T-helper 1 cell treated with Interleukin-12 subunit alpha and Interleukin-12 subunit beta and Interleukin-4 antibody, amounts not matched to agents 30 μg/mL and 1 μg/mL, for 36 hours (primary cell): Measurements from ENCODE around the gene DYNLT2B.
A peak's percentile ranks its signal among the peaks of the same experiment; 100 is the strongest.
"Not testable (repeated sequence)": the region's sequence is repeated elsewhere in the genome, so short reads cannot be mapped to it uniquely, and the experiment has no call there.

Experiments used
- H3K27ac Mint-ChIP-seq: one replicate; pipeline ENCODE4 v1.8.0; 2021; ENCODE audit warnings: mild to moderate bottlenecking, mixed read lengths
- H3K27me3 Mint-ChIP-seq: one replicate; pipeline ENCODE4 v1.8.0; 2021; ENCODE audit warnings: low read depth, mixed read lengths
- H3K36me3 Mint-ChIP-seq: one replicate; pipeline ENCODE4 v1.8.0; 2021; ENCODE audit warnings: low read depth, mixed read lengths
- H3K4me1 Mint-ChIP-seq: one replicate; pipeline ENCODE4 v1.8.0; 2021; ENCODE audit warnings: low read depth, mixed read lengths
- H3K4me3 Mint-ChIP-seq: one replicate; pipeline ENCODE4 v1.8.0; 2021; ENCODE audit warnings: mild to moderate bottlenecking, moderate library complexity, mixed read lengths
- H3K9me3 Mint-ChIP-seq: one replicate; pipeline ENCODE4 v1.8.0; 2021; ENCODE audit warnings: mixed read lengths

The DYNLT2B gene

DNA sequence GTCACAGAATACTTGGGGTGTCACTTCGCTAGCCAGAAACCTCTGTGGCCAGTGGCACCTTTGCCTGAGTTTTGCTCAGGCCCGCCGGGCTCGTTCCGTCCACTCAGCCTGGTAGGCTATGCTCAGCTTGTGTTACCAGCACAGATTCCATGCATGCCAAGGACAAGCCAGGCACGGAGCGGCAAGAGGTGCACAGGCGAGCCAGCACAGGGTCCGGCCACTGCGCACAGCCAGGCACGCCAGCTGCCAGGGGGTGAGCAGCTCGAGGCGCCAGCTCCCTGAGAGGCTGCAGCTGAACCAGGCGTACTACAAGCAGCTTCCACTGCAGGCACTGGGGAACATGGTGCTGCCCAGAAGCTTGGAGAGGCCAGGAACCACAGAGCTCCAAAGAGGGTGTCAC lies 45.2 kb downstream of the DYNLT2B start:
- H3K27me3 Mint-ChIP-seq: no peaks in the 10 kb centered on the region
- peaks cover 43% of the 10 kb centered on the region for H3K36me3 Mint-ChIP-seq

DNA sequence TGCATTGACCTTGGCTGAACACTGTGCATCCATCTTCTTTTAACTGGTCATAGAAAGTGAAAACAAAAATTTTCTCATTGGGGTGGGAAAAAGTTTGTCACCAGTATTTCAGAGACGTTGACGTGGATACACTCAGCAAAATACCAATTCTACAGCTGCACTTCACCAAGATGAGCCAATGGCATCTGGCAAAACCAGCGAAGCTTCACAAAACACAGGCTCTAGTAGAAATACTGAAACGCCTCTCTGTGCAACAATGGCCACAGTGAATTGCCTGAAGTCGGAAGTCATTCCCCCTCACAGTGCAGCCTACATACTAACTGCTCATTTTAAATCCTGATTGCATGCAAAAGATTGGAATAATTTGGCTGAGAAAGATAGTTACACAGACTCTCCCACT lies 47.5 kb downstream of the DYNLT2B start:
- Mint-ChIP-seq H3K9me3 (no peaks in the 10 kb centered on the region), H3K27me3 (no peaks in the 10 kb centered on the region), H3K36me3 (peaks cover 39% of the 10 kb centered on the region), H3K4me3 (no peak overlapping the region), H3K27ac (peak overlapping the region; percentile 49), H3K4me1 (peaks cover 47% of the 10 kb centered on the region)

More for the DNA sequence above, 45.2 kb downstream of the DYNLT2B start:
- Mint-ChIP-seq H3K4me3 (peak overlapping the region; percentile 58), H3K27ac (peak overlapping the region; percentile 94), H3K9me3 (no peaks in the 10 kb centered on the region), H3K4me1 (peaks cover 49% of the 10 kb centered on the region)

DNA sequence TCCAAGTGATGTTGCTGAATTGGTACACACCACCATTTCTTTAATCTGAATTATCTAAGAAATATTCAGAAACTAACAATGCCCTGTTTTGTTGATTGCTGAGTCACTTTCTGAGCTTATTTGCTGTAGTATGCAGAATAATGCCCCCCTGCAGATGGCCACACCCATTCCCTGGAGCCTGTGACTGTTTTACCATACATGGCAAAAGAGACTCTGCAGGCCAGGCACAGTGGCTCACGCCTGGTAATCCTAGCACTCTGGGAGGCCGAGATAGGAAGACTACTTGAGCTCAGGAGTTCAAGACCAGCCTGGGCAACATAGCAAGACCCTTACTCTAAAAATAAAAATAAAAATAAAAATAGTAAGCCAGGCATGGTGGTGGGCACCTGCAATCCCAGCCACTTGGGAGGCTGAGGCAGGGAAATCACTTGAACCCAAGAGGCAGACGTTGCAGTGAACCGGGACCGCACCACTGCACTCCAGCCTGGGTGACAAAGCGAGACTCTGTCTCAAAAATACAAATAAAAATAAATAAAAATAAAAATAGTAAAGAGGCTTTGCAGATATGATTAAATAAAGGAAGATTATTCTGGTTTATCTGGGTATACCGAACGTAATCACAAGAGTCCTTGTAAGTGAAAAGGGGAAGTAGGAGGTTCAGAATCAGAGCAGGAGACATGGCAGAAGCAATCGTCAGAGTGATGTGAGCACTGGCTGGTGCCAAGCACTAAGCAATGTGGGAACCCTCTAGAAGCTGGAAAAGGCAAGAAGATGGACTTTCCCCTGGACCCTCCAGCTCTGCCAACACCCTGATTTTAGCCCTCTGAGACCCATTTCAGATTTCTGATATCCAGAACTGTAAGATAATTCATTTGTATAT lies 49.5 kb downstream of the DYNLT2B start:
- no peaks in the 10 kb centered on the region for H3K27me3 Mint-ChIP-seq
- no peak overlapping the region for H3K4me3 Mint-ChIP-seq
- H3K27ac Mint-ChIP-seq: peak overlapping the region; percentile 55
- H3K4me1 Mint-ChIP-seq: peaks cover 39% of the 10 kb centered on the region
- no peaks in the 10 kb centered on the region for H3K9me3 Mint-ChIP-seq
- peaks cover 38% of the 10 kb centered on the region for H3K36me3 Mint-ChIP-seq

DNA sequence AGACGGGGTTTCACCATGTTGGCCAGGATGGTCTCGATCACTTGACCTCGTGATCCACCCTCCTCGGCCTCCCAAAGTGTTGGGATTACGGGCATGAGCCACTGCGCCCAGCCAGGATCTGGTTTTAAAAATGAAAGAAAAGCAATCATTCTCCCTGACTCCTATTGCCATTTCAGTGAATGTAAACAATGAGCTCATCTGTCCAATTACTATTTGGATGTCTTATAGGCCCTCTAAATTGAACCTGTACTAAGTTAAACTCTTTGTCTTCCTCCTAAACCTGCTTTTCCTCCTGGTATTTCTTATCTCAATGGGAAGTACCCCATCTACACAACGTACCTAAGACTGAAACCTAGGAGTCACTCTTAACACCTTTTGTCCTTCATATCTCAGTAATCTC lies 54.2 kb downstream of the DYNLT2B start:
- peaks cover 30% of the 10 kb centered on the region for H3K36me3 Mint-ChIP-seq
- peaks cover 3% of the 10 kb centered on the region for H3K9me3 Mint-ChIP-seq
- H3K4me1 Mint-ChIP-seq: peaks cover 28% of the 10 kb centered on the region
- no peak overlapping the region for H3K27ac Mint-ChIP-seq
- no peaks in the 10 kb centered on the region for H3K27me3 Mint-ChIP-seq
- H3K4me3 Mint-ChIP-seq: no peak overlapping the region

DNA sequence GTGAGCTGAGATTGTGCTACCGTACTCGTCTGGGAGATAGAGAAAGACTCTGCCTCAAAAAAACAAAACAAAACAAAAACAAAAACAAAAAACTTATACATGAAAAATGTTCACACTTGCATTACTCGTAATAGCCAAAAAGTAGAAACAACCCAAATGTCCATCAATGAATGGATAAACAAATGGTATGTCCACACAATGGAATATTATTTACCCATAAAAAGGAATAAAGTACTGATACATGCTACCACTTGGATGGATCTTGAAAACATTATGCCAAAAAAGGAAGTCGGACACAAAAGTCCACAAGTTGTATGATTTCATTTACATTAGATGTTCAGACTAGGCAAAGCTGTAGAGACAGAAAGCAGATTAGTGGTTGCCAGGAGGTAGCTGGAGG lies 57.3 kb downstream of the DYNLT2B start:
- no peak overlapping the region for H3K27ac Mint-ChIP-seq
- H3K27me3 Mint-ChIP-seq: no peaks in the 10 kb centered on the region
- no peak overlapping the region for H3K4me3 Mint-ChIP-seq
- peaks cover 23% of the 10 kb centered on the region for H3K4me1 Mint-ChIP-seq
- peaks cover 3% of the 10 kb centered on the region for H3K9me3 Mint-ChIP-seq
- H3K36me3 Mint-ChIP-seq: peaks cover 33% of the 10 kb centered on the region

DNA sequence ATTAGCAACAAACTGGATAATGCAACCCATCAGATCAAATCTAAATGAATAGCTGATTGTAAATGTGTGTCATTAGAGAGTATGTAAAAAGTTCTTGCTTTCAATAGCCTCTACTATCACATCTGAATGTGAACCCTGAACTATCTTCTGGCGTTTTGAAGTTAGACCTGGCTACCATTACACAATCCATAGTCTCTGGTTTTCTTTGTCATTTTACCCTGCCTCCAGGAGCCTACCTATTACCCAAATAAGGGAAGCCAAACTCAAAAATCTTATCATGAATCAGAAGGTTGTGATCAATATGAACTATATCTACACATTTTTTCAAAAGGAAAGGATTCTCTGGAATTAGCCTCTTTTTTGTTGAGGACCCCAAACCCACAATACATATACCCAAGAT lies 62.3 kb downstream of the DYNLT2B start:
- Mint-ChIP-seq H3K4me3 (no peak overlapping the region), H3K36me3 (peaks cover 29% of the 10 kb centered on the region), H3K9me3 (peaks cover under 1% of the 10 kb centered on the region), H3K27me3 (no peaks in the 10 kb centered on the region), H3K4me1 (peaks cover 11% of the 10 kb centered on the region), H3K27ac (no peak overlapping the region)

DNA sequence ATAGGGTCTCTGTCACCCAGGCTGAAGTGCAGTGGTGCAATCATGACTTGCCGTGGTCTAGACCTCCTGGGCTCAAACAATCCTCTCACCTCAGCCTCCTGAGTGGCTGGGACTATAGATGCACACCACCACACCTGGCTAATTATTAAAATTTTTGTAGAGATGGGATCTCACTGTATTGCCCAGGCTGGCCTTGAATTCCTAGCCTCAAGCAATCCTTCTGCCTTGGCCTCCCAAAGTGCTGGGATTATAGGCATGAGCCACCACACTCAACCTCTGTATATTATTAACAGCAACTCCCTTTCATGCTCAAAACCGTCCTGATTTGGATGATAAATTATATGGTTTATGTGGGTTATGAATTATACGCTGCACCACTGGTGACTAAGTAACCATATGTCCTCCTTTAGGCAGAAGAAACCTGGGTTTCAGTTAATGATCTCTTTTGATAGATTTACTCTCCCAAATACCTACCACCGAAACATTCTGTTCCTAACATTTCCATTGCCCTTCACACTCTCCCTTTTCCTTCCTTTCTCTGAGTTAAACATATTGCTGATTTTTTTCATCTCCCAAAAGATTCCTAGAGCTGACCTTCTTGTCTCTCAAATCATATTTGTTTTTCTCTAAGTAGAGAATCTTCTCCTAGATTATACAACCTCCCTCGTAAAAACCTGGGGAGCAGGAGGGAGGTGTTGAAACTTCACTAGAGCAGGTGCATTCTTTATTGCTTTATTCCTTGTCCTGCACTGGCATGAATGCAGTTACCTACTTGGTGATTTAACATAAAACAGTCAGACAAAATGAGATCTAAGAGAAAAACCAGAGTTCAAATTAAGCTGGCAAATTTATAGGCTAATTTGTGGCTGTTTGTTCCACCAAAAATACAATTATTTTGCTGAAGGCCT lies 63.4 kb downstream of the DYNLT2B start:
- Mint-ChIP-seq H3K9me3 (no peaks in the 10 kb centered on the region), H3K36me3 (peaks cover 31% of the 10 kb centered on the region), H3K4me1 (peaks cover 11% of the 10 kb centered on the region), H3K4me3 (no peak overlapping the region), H3K27me3 (no peaks in the 10 kb centered on the region), H3K27ac (no peak overlapping the region)

DNA sequence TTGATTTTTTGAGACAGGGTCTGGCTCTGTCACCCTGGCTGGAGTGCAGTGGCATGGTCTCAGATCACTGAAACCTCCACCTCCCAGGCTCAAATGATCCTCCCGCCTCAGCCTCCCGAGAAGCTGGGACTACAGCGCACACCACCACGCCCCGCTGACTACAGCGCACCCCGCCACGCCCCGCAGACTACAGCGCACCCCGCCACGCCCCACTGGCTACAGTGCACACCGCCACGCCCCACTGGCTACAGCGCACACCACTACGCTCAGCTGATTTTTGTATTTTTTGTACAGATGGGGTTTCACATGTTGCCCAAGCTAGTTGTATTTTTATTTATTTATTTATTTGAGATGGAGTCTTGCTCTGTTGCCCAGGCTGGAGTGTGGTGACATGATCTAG lies 66.1 kb downstream of the DYNLT2B start:
- Mint-ChIP-seq H3K36me3 (peaks cover 31% of the 10 kb centered on the region), H3K4me1 (peaks cover 5% of the 10 kb centered on the region), H3K9me3 (no peaks in the 10 kb centered on the region), H3K27ac (no peak overlapping the region), H3K4me3 (no peak overlapping the region), H3K27me3 (no peaks in the 10 kb centered on the region)

DNA sequence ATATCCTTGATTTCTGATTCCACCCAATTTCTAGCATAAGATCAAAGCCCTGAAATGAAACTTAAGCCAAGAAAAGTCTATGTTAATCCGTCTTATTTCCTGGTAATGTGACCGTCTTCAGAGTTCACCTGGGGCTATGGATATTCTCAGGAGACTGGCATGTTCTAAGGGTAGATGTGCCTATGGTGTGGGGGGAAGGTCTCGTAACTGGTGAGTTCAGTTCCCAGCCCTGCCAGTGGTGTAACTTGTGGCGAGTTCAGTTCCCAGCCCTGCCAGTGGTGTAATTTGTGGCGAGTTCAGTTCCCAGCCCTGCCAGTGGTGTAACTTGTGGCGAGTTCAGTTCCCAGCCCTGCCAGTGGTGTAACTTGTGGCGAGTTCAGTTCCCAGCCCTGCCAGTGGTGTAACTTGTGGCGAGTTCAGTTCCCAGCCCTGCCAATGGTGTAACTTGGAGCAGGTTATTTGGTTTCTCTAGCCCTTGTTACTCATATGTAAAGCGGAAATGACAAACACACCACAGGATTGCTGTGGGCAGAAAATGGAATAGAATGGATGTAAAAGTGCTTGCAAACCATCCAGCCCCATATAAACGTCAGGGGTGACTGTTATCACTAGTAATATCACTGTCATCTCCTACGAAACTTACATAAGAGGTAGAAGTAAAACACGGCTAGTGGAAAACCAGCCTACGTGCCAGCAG lies 71.3 kb downstream of the DYNLT2B start:
- Mint-ChIP-seq H3K4me3 (no peak overlapping the region), H3K4me1 (no peaks in the 10 kb centered on the region), H3K27ac (no peak overlapping the region), H3K27me3 (no peaks in the 10 kb centered on the region), H3K9me3 (no peaks in the 10 kb centered on the region), H3K36me3 (peaks cover 39% of the 10 kb centered on the region)

DNA sequence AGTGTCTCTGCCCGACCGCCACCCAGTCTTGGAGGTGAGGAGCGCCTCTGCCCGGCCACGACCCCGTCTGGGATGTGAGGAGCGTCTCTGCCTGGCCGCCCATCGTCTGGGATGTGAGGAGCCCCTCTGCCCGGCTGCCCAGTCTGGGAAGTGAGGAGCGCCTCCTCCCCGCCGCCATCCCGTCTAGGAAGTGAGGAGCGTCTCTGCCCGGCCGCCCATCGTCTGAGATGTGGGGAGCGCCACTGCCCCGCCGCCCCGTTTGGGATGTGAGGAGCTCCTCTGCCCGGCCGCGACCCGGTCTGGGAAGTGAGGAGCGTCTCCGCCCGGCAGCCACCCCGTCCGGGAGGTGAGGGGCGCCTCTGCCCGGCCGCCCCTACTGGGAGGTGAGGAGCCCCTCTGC lies 73.9 kb downstream of the DYNLT2B start:
- not testable (repeated sequence) for H3K9me3 Mint-ChIP-seq, H3K4me1 Mint-ChIP-seq, H3K27me3 Mint-ChIP-seq, H3K4me3 Mint-ChIP-seq, H3K27ac Mint-ChIP-seq
- peaks cover 46% of the 10 kb centered on the region for H3K36me3 Mint-ChIP-seq

DNA sequence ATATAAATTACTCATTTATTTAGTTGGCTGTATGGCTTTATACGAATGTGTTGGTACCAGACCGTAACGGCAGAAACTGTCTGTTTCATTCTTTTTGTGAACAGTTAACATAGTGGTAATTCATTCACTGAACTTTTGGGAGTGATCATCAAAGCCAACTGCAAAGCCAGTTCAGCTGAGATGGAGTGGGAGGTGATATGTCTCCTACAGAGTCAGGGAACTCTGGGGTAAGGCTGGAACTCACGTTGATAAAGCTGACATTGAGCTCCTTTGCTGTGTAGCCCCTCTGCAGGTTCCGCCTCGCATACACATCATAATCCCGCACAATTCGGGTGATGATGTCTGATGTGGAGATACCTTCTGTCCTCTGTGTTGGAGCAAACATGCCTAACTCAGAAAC lies 76.3 kb downstream of the DYNLT2B start:
- H3K27ac Mint-ChIP-seq: no peak overlapping the region

More for the DNA sequence above, 76.3 kb downstream of the DYNLT2B start:
- no peak overlapping the region for H3K4me3 Mint-ChIP-seq
- peaks cover 52% of the 10 kb centered on the region for H3K36me3 Mint-ChIP-seq
- no peaks in the 10 kb centered on the region for H3K9me3 Mint-ChIP-seq
- H3K27me3 Mint-ChIP-seq: no peaks in the 10 kb centered on the region
- peaks cover 6% of the 10 kb centered on the region for H3K4me1 Mint-ChIP-seq
